PC-3 (cell line): ENCODE measurements around the gene TMEM164. TPM values are rescaled to one million over a fixed set of nuclear protein-coding genes. Genes with fewer than 3 reads are reported as not detected.

Source experiments
- ATAC-seq: fragments of 200-7000 bp; cut with Tn5 transposase; 2 replicates; pipeline ENCODE4 v1.9.1; 2020; ENCODE audit warnings: mild to moderate bottlenecking, moderate library complexity
- BruUV-seq: library from RNA; stranded (reverse); fragments of 400-500 nt; replicated peaks from 2 replicates; lab custom pipeline; 2021; lab: Mats Ljungman, UMichigan
- CTCF ChIA-PET: fragments of 300-600 bp; sonication (Branson Sonifier 250); formaldehyde crosslinking; loops from one replicate; lab custom pipeline; 2022; ENCODE audit warnings: antibody characterized with exemption; lab: Charles Lee
- POLR2A ChIA-PET: fragments of 300-600 bp; sonication (Branson Sonifier 250); formaldehyde crosslinking; loops from one replicate; lab custom pipeline; 2022; ENCODE audit warnings: antibody characterized with exemption; ENCODE audit not compliant: unreplicated experiment; lab: Charles Lee
- DNase-seq: peaks from one replicate; pipeline ENCODE4 v3.0.0-alpha.2; 2015
- H2AFZ ChIP-seq: fragments of 300-600 bp; sonication (generic); 2 replicates; pipeline ENCODE4 v1.6.0; 2016; ENCODE audit warnings: antibody characterized with exemption, low read length
- H3F3A ChIP-seq: fragments of 300-600 bp; sonication (generic); one replicate; pipeline ENCODE4 v1.6.0; 2017; ENCODE audit warnings: antibody characterized with exemption, low read length, control low read depth, mild to moderate bottlenecking; ENCODE audit not compliant: unreplicated experiment
- H3K27ac ChIP-seq: fragments of 300-600 bp; sonication (generic); 2 replicates; pipeline ENCODE4 v1.5.1; 2016; ENCODE audit warnings: mild to moderate bottlenecking, low read length
- H3K27me3 ChIP-seq: fragments of 300-600 bp; sonication (generic); 2 replicates; pipeline ENCODE4 v1.6.1; 2016; ENCODE audit warnings: low read length, mixed read lengths
- H3K36me3 ChIP-seq: fragments of 300-600 bp; sonication (generic); 2 replicates; pipeline ENCODE4 v1.6.1; 2016; ENCODE audit warnings: low read depth, mixed run types, low read length, mixed read lengths
- H3K4me1 ChIP-seq: fragments of 300-600 bp; sonication (generic); 2 replicates; pipeline ENCODE4 v1.5.1; 2016; ENCODE audit warnings: low read length; ENCODE audit not compliant: insufficient read depth
- H3K4me2 ChIP-seq: fragments of 300-600 bp; sonication (generic); 2 replicates; pipeline ENCODE4 v1.6.0; 2016; ENCODE audit warnings: low read length
- H3K4me3 ChIP-seq: fragments of 300-600 bp; sonication (generic); 2 replicates; pipeline ENCODE4 v1.5.1; 2016; ENCODE audit warnings: mild to moderate bottlenecking, low read length, mixed read lengths
- H3K79me2 ChIP-seq: fragments of 300-600 bp; sonication (generic); 2 replicates; pipeline ENCODE4 v1.6.1; 2017; ENCODE audit warnings: low read length, mixed read lengths
- H3K9ac ChIP-seq: fragments of 300-600 bp; sonication (generic); 2 replicates; pipeline ENCODE4 v1.6.0; 2016; ENCODE audit warnings: mild to moderate bottlenecking, low read length
- H3K9me2 ChIP-seq: fragments of 300-600 bp; sonication (generic); replicated peaks from 2 replicates; pipeline ENCODE4 v1.6.1; 2016; ENCODE audit warnings: mixed run types, low read length, mixed read lengths
- H3K9me3 ChIP-seq: fragments of 300-600 bp; sonication (generic); 2 replicates; pipeline ENCODE4 v1.6.1; 2016; ENCODE audit warnings: low read length, mixed read lengths
- H4K20me1 ChIP-seq: fragments of 300-600 bp; sonication (generic); 2 replicates; pipeline ENCODE4 v1.6.1; 2016; ENCODE audit warnings: low read length, mixed read lengths
- EZH2 ChIP-seq: fragments of 300-600 bp; sonication (generic); IDR thresholded peaks from one replicate; pipeline ENCODE4 v1.6.1; 2017; ENCODE audit warnings: antibody characterized with exemption, mild to moderate bottlenecking, low read length; ENCODE audit not compliant: unreplicated experiment
- EZH2phosphoT487 ChIP-seq: fragments of 300-600 bp; sonication (generic); IDR thresholded peaks from 2 replicates; pipeline ENCODE4 v1.6.1; 2018; ENCODE audit warnings: mild to moderate bottlenecking, antibody characterized with exemption, low read length, borderline replicate concordance
- intact Hi-C: fragments of 100-400 bp; cut with micrococcal nuclease; formaldehyde crosslinking; loops from 2 replicates; pipeline ENCODE4 v1.9.0; 2023
- total RNA-seq: library from RNA; depleted of rRNA; stranded (reverse); fragments of >200 nt; gene quantifications from 2 replicates; pipeline ENCODE4 v1.2.3, GENCODE V29; 2014
- TF ChIP-seq, protein P1 (sequence below): fragments of 300-600 bp; sonication (generic); conservative IDR thresholded peaks from 2 replicates; pipeline ENCODE4 v1.5.1; 2017; ENCODE audit warnings: antibody characterized with exemption, low read depth, mild to moderate bottlenecking, low read length

The TMEM164 gene
- total RNA-seq, 1 experiment from 2014 or later = 26.6 TPM

DNA sequence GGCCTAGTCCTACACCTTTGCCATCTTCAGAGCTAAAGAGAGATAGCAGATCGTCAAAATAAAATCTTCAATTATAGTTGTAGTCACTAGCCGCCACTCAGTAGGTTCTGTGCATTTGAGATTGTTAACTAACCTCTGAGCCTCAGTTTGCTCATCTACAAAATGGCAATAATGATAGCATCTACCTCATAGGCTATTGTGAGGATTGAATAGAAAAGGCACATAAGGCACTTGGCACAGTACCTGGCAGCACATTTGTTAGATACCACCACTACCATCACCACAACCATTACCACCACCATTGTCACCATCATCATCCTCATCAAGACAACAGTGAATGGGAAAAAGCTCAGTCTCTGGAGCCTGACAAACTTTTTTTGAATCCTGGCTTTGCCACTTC lies 180.4 kb downstream of the TMEM164 start:
- Histone ChIP-seq H3K27ac (no peak overlapping the region), H3K9me2 (no peaks in the 10 kb centered on the region), H2AFZ (no peak overlapping the region), H3K4me1 (peaks cover 42% of the 10 kb centered on the region), H3K9ac (no peak overlapping the region), H3K9me3 (no peaks in the 10 kb centered on the region), H3F3A (no peaks in the 10 kb centered on the region), H3K4me2 (no peak overlapping the region), H4K20me1 (no peaks in the 10 kb centered on the region), H3K79me2 (no peaks in the 10 kb centered on the region), H3K36me3 (peaks cover 6% of the 10 kb centered on the region; the same call in 1 of the 2 replicates), H3K4me3 (no peak overlapping the region), H3K27me3 (no peaks in the 10 kb centered on the region)
- no TSS peak for BruUV-seq
- ATAC-seq (no peak), DNase-seq (no peak)
- intact Hi-C loops = loop anchor here (5.0 kb wide), 1 partner anchor 39 kb away; no protein-coding TSS in a partner anchor
- TF ChIP-seq EZH2phosphoT487 (no peak), EZH2 (no peak)
- TF ChIP-seq, protein P1, sequence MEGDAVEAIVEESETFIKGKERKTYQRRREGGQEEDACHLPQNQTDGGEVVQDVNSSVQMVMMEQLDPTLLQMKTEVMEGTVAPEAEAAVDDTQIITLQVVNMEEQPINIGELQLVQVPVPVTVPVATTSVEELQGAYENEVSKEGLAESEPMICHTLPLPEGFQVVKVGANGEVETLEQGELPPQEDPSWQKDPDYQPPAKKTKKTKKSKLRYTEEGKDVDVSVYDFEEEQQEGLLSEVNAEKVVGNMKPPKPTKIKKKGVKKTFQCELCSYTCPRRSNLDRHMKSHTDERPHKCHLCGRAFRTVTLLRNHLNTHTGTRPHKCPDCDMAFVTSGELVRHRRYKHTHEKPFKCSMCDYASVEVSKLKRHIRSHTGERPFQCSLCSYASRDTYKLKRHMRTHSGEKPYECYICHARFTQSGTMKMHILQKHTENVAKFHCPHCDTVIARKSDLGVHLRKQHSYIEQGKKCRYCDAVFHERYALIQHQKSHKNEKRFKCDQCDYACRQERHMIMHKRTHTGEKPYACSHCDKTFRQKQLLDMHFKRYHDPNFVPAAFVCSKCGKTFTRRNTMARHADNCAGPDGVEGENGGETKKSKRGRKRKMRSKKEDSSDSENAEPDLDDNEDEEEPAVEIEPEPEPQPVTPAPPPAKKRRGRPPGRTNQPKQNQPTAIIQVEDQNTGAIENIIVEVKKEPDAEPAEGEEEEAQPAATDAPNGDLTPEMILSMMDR = no peak
- ChIA-PET POLR2A (no interaction called here), CTCF (no interaction called here)

DNA sequence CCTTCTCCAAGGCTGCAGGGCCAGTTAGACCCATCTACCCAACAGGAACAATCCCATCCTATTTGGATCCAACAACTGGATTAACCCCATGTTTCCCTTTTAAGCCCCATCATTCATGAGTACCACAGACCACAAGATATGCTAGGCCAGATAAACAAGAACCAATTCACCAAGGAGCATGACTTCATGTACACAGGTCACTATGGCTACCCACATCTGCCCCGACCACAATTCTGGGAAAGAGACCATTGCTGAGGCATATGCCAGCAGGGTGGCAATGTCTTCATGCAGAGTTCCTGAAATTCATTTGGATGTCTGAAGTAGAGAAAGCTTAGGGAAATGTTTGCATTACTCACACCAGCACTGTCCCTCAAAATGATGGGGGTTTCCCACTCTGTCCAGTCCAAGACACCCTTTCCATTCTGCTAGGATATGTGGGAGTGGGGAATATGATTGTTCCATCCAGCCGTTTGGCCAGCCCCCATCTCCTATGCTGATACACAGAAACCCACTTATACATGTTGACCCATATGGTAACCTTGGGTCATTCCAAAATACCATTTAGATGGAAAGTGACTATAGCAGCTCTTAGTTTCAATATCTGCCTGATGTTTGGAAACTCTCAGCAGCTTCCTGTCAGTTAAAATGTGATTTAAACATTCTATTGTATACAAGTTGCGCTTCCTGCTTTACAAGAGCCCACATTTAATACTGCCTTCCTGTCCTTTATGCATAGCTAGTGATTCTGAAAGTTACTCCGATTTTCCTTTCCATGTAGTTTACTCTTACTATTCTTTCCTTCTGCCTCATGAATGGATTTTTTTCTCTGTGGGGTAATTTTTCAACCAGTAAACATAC lies 186.0 kb downstream of the TMEM164 start:
- Histone ChIP-seq H3K4me3 (no peak overlapping the region), H2AFZ (no peak overlapping the region), H3F3A (no peaks in the 10 kb centered on the region), H4K20me1 (no peaks in the 10 kb centered on the region), H3K9ac (no peak overlapping the region), H3K4me2 (no peak overlapping the region), H3K27ac (no peak overlapping the region), H3K27me3 (no peaks in the 10 kb centered on the region), H3K9me3 (no peaks in the 10 kb centered on the region), H3K36me3 (peaks cover 6% of the 10 kb centered on the region; the same call in 1 of the 2 replicates), H3K79me2 (no peaks in the 10 kb centered on the region), H3K9me2 (no peaks in the 10 kb centered on the region), H3K4me1 (no peaks in the 10 kb centered on the region)
- no TSS peak for BruUV-seq
- ChIA-PET POLR2A (no interaction called here), CTCF (no interaction called here)
- DNase-seq = no peak
- intact Hi-C loops = no loop called here
- ATAC-seq = no peak
- TF ChIP-seq, protein P1 = no peak
- no peak for TF ChIP-seq EZH2
- no peak for TF ChIP-seq EZH2phosphoT487

DNA sequence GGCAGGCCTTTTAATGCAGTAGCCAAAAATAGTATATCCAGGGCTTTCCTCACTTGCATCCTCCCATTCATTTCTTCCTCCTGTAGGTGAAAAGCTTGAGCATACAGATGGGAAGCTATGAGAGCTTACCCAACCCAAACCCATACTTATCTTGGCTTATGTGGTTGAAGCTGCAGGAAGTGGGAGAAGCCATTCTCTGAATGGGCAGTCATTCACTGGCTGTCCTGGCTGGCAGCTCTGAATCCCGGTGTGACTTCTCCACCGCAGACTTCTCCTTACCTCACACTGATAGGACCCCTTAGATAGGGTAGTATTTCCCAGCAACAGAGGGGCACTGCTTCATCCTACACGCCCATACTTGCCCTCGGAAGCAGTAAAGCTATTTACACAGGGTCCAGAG lies 189.6 kb downstream of the TMEM164 start:
- Histone ChIP-seq H3K9me3 (no peaks in the 10 kb centered on the region), H3K27ac (no peak overlapping the region), H3K27me3 (no peaks in the 10 kb centered on the region), H3K4me3 (no peak overlapping the region), H2AFZ (no peak overlapping the region), H3K9ac (no peak overlapping the region), H3K9me2 (no peaks in the 10 kb centered on the region), H4K20me1 (no peaks in the 10 kb centered on the region), H3F3A (no peaks in the 10 kb centered on the region), H3K79me2 (no peaks in the 10 kb centered on the region), H3K4me1 (no peaks in the 10 kb centered on the region), H3K36me3 (peaks cover 4% of the 10 kb centered on the region; the same call in 1 of the 2 replicates), H3K4me2 (no peak overlapping the region)
- BruUV-seq = no TSS peak
- POLR2A ChIA-PET = no interaction called here
- CTCF ChIA-PET = no interaction called here
- DNase-seq (no peak), ATAC-seq (no peak)
- intact Hi-C loops = no loop called here
- no peak for TF ChIP-seq EZH2phosphoT487
- TF ChIP-seq, protein P1 = no peak
- TF ChIP-seq EZH2 = no peak
